ENCODE measurements around the gene SDHAF3.

- no peak for TF ChIP-seq CTCF (IDR thresholded peaks at IDR 0.05; ENCODE audit: low read length)
- no peak for TF ChIP-seq EZH2phosphoT487 (IDR thresholded peaks at IDR 0.05; ENCODE audit: low read length)
Measured at GRCh38 chr7:97187067-97187466, 69.6 kb downstream of the SDHAF3 start.

All from MM.1S (cell line).